SK-N-SH (cell line): ENCODE data around the gene CLIC3. TPM values are rescaled to one million over a fixed set of nuclear protein-coding genes. Genes with fewer than 3 reads are reported as not detected.

Experiments used
- CTCF ChIA-PET: fragments of 300-600, 350-600 bp; formaldehyde crosslinking; extraction: SDS; loops from one replicate; lab custom pipeline; 2021; lab: Yijun Ruan, JAX
- POLR2A ChIA-PET: fragments of 350-600 bp; sonication (Branson Sonifier 250); formaldehyde crosslinking; extraction: SDS; loops from one replicate; lab custom pipeline; 2020; ENCODE audit warnings: antibody characterized with exemption, inconsistent platforms; lab: Yijun Ruan, JAX
- DNase-seq: peaks from one replicate; pipeline ENCODE4 v3.0.0; 2012
- H2AFZ ChIP-seq: fragments of 200-600 bp; sonication (generic); 2 replicates; pipeline ENCODE4 v1.8.1; 2016; ENCODE audit warnings: antibody characterized with exemption, mild to moderate bottlenecking, low read depth
- H3F3A ChIP-seq: fragments of 200-600 bp; sonication (generic); replicated peaks from 2 replicates; pipeline ENCODE3; 2016; ENCODE audit warnings: antibody characterized with exemption, mild to moderate bottlenecking; ENCODE audit not compliant: insufficient read depth
- H3K27ac ChIP-seq, 2 experiments: fragments of 200-500 bp in 1 of 2; fragments of 200-600 bp in 1 of 2; sonication (Bioruptor generic) in 1 of 2; sonication (generic), shearing (Covaris generic) in 1 of 2; 2 replicates each; pipeline versions ENCODE4 v1.5.1 to v1.6.1; 2014 to 2016; ENCODE audit warnings: low read depth in 2 of 2, inconsistent platforms in 1 of 2, low read length in 1 of 2, mild to moderate bottlenecking in 1 of 2, mixed read lengths in 1 of 2
- H3K27me3 ChIP-seq: fragments of 200-600 bp; sonication (generic), shearing (Covaris generic); 2 replicates; pipeline ENCODE4 v1.6.1; 2016; ENCODE audit warnings: mixed run types; ENCODE audit not compliant: insufficient read depth
- H3K36me3 ChIP-seq, 2 experiments: fragments of 200-500 bp in 1 of 2; fragments of 200-600 bp in 1 of 2; sonication (Bioruptor generic) in 1 of 2; sonication (generic) in 1 of 2; replicated peaks in 1 of 2; 2 replicates each; pipeline versions ENCODE3 to v1.5.1; 2014 to 2016; ENCODE audit warnings: low read length in 1 of 2, mild to moderate bottlenecking in 1 of 2; ENCODE audit not compliant: insufficient read depth in 2 of 2, control insufficient read depth in 1 of 2
- H3K4me1 ChIP-seq, 2 experiments: fragments of 200-500 bp in 1 of 2; fragments of 200-600 bp in 1 of 2; sonication (Bioruptor generic) in 1 of 2; sonication (generic), shearing (Covaris generic) in 1 of 2; 2 replicates each; pipeline versions ENCODE4 v1.5.1 to v1.6.1; 2014 to 2016; ENCODE audit warnings: low read depth in 1 of 2, low read length in 1 of 2, mixed run types in 1 of 2; ENCODE audit not compliant: insufficient read depth in 2 of 2, control insufficient read depth in 1 of 2
- H3K4me2 ChIP-seq: fragments of 200-600 bp; sonication (generic), shearing (Covaris generic); 2 replicates; pipeline ENCODE4 v1.6.1; 2017; ENCODE audit warnings: mixed run types
- H3K4me3 ChIP-seq, 2 experiments: fragments of 200-500 bp in 1 of 2; fragments of 200-600 bp in 1 of 2; sonication (Bioruptor generic) in 1 of 2; sonication (generic), shearing (Covaris generic) in 1 of 2; 2 replicates each; pipeline versions ENCODE4 v1.5.1 to v1.8.1; 2014 to 2016; ENCODE audit warnings: low read depth in 2 of 2, inconsistent platforms in 1 of 2, low read length in 1 of 2, mild to moderate bottlenecking in 1 of 2, mixed read lengths in 1 of 2, moderate library complexity in 1 of 2
- H3K79me2 ChIP-seq: fragments of 200-600 bp; sonication (generic); 2 replicates; pipeline ENCODE4 v1.8.1; 2017; ENCODE audit warnings: mild to moderate bottlenecking; ENCODE audit not compliant: insufficient read depth
- H3K9ac ChIP-seq: fragments of 200-600 bp; sonication (generic); 2 replicates; pipeline ENCODE4 v1.6.1; 2017; ENCODE audit warnings: mixed run types
- H3K9me2 ChIP-seq: fragments of 200-600 bp; sonication (generic); 2 replicates; pipeline ENCODE4 v1.6.1; 2017; ENCODE audit warnings: mixed run types
- H3K9me3 ChIP-seq: fragments of 200-600 bp; sonication (generic); 2 replicates; pipeline ENCODE4 v1.6.1; 2017; ENCODE audit warnings: mixed run types, mild to moderate bottlenecking, moderate library complexity
- H4K20me1 ChIP-seq: fragments of 200-600 bp; sonication (generic); 2 replicates; pipeline ENCODE4 v1.6.1; 2017; ENCODE audit warnings: mild to moderate bottlenecking, mixed run types; ENCODE audit not compliant: insufficient read depth
- EP300 ChIP-seq, 2 experiments: IDR thresholded peaks; 2 replicates each; pipeline versions ENCODE4 v1.4.0 to v1.6.1; 2012; ENCODE audit warnings: borderline replicate concordance in 1 of 2, low read depth in 1 of 2, low read length in 1 of 2
- FOXJ3 ChIP-seq: sonication (generic); formaldehyde crosslinking; IDR thresholded peaks from 2 replicates; pipeline ENCODE4 v1.5.1; 2020; ENCODE audit warnings: mild to moderate bottlenecking, missing genetic modification reagents
- FOXM1 ChIP-seq: IDR thresholded peaks from 2 replicates; pipeline ENCODE4 v1.4.0; 2012; ENCODE audit warnings: low read depth, mild to moderate bottlenecking
- GATA2 ChIP-seq: sonication (generic); formaldehyde crosslinking; IDR thresholded peaks from 2 replicates; pipeline ENCODE4 v1.5.0; 2020; ENCODE audit warnings: mild to moderate bottlenecking, missing genetic modification reagents
- MEF2A ChIP-seq: IDR thresholded peaks from 2 replicates; pipeline ENCODE4 v1.4.0; 2012; ENCODE audit warnings: low read depth, borderline replicate concordance
- SIN3A ChIP-seq: IDR thresholded peaks from 2 replicates; pipeline ENCODE4 v1.6.1; 2012; ENCODE audit warnings: low read depth, mild to moderate bottlenecking, low read length, moderate library complexity, borderline replicate concordance
- SMC3 ChIP-seq: IDR thresholded peaks from 2 replicates; pipeline ENCODE4 v1.6.1; 2012; ENCODE audit warnings: low read depth, low read length, improper control_type of control experiment
- YY1 ChIP-seq: IDR thresholded peaks from 2 replicates; pipeline ENCODE4 v1.4.0; 2012; ENCODE audit warnings: low read depth, mild to moderate bottlenecking
- WGBS: methylation state at CpG from one replicate; pipeline ENCODE4 v1.1.6; 2017; ENCODE audit warnings: low lambda C conversion rate; 5-methylcytosine and 5-hydroxymethylcytosine counted together
- polyA plus RNA-seq, 3 experiments: library from polyadenylated mRNA; depleted of rRNA; stranded (reverse); fragments of >200 nt; gene quantifications; 2 replicates each; pipeline ENCODE4 v1.2.3, GENCODE V29; 2012
- TF ChIP-seq, protein P1 (sequence below): IDR thresholded peaks from 2 replicates; pipeline ENCODE4 v1.6.1; 2012; ENCODE audit warnings: mild to moderate bottlenecking, low read depth, low read length, moderate library complexity
- TF ChIP-seq, protein P2 (sequence below): IDR thresholded peaks from 2 replicates; pipeline ENCODE4; 2012
- TF ChIP-seq, protein P3 (sequence below): fragments of 150-350 bp; IDR thresholded peaks from 2 replicates; pipeline ENCODE4 v1.6.1; 2016; ENCODE audit warnings: mild to moderate bottlenecking, low read depth, low read length
- TF ChIP-seq, protein P4 (sequence below): IDR thresholded peaks from 2 replicates; pipeline ENCODE4 v1.4.0; 2012; ENCODE audit warnings: low read depth, borderline replicate concordance
- TF ChIP-seq, protein P5 (sequence below): IDR thresholded peaks from 2 replicates; pipeline ENCODE4 v1.4.0; 2012; ENCODE audit warnings: low read depth
- TF ChIP-seq, protein P6 (sequence below): fragments of 150-350 bp; IDR thresholded peaks from 2 replicates; pipeline ENCODE4 v1.6.1; 2017; ENCODE audit warnings: antibody characterized with exemption, low read length, low read depth, borderline replicate concordance

CLIC3 gene
- polyA plus RNA-seq, 1 of the 3 experiments (the other 2 are of a cell fraction), result 1.0 TPM

DNA sequence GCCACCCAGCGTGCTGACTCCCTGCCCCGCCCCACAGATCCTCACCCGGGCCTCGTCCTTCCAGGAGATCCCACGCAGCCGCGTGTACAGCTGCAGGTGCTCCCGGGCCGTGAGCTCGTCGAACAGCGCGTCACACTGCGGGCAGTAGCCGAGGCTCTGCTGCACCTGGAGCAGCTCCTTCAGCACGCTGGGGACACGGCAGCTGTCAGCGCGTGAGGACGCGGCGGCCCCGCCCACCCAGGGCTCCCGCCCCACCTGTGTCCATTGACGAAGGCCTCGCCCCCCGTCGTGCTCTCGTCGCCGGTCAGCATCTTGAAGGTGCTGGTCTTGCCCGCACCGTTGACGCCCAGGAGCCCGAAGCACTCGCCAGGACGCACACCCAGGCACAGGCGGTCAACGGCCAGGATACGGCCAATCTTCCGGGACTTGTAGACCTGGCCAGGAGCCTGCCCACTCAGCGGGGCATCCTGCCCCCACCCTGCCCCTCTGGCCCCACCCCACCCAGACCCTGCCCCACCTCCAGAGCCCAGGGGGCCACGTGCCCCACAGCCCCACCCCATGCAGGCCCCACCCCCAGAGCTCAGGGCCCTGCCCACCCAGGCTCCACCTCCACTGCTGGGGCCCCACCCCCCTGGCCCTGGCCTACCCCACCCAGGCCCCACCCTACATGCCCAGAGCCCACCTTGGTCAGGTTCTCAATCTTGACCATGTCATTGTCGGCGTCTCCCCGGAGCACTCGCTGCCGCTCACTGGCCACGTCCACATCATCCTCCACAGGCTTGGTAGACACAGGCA is 13.8 kb upstream of the CLIC3 start:
- H3K36me3 ChIP-seq, result peaks cover 0 to 10% of the 10 kb centered on the region in 2 experiments
- no peak overlapping the region for H2AFZ ChIP-seq
- no peak overlapping the region for H3K9ac ChIP-seq
- no peaks in the 10 kb centered on the region for H3K79me2 ChIP-seq
- H4K20me1 ChIP-seq, result no peaks in the 10 kb centered on the region
- DNase-seq, result no peak
- no peaks in the 10 kb centered on the region for H3K4me1 ChIP-seq
- H3K4me3 ChIP-seq, result no peak overlapping the region
- H3K9me3 ChIP-seq, result no peaks in the 10 kb centered on the region
- H3K4me2 ChIP-seq, result no peak overlapping the region
- no peaks in the 10 kb centered on the region for H3K27me3 ChIP-seq
- 97% methylated on average over 12 of the region's 49 CpGs for WGBS
- no peaks in the 10 kb centered on the region for H3F3A ChIP-seq
- ChIA-PET CTCF (interaction anchor here (0.7 to 2.2 kb wide), 5 partner anchors 18 to 37 kb away, joined by 3 to 10 read pairs (median 6); partner anchors contain the start of genes ABCA2 and PAXX), POLR2A (no interaction called here)
- H3K9me2 ChIP-seq, result no peaks in the 10 kb centered on the region
- H3K27ac ChIP-seq, result no peak overlapping the region
- TF ChIP-seq FOXJ3 (CRISPR knock-in tag) (no peak), YY1 (no peak), SIN3A (no peak), GATA2 (CRISPR knock-in tag) (no peak), EP300 (IDR thresholded peaks at IDR 0.05; ENCODE audit: borderline replicate concordance in 1 of 2, low read depth in 1 of 2, low read length in 1 of 2) (no peak), SMC3 (no peak), FOXM1 (no peak), MEF2A (no peak)
- TF ChIP-seq, protein P1, sequence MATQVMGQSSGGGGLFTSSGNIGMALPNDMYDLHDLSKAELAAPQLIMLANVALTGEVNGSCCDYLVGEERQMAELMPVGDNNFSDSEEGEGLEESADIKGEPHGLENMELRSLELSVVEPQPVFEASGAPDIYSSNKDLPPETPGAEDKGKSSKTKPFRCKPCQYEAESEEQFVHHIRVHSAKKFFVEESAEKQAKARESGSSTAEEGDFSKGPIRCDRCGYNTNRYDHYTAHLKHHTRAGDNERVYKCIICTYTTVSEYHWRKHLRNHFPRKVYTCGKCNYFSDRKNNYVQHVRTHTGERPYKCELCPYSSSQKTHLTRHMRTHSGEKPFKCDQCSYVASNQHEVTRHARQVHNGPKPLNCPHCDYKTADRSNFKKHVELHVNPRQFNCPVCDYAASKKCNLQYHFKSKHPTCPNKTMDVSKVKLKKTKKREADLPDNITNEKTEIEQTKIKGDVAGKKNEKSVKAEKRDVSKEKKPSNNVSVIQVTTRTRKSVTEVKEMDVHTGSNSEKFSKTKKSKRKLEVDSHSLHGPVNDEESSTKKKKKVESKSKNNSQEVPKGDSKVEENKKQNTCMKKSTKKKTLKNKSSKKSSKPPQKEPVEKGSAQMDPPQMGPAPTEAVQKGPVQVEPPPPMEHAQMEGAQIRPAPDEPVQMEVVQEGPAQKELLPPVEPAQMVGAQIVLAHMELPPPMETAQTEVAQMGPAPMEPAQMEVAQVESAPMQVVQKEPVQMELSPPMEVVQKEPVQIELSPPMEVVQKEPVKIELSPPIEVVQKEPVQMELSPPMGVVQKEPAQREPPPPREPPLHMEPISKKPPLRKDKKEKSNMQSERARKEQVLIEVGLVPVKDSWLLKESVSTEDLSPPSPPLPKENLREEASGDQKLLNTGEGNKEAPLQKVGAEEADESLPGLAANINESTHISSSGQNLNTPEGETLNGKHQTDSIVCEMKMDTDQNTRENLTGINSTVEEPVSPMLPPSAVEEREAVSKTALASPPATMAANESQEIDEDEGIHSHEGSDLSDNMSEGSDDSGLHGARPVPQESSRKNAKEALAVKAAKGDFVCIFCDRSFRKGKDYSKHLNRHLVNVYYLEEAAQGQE, result no peak
- TF ChIP-seq, protein P2, sequence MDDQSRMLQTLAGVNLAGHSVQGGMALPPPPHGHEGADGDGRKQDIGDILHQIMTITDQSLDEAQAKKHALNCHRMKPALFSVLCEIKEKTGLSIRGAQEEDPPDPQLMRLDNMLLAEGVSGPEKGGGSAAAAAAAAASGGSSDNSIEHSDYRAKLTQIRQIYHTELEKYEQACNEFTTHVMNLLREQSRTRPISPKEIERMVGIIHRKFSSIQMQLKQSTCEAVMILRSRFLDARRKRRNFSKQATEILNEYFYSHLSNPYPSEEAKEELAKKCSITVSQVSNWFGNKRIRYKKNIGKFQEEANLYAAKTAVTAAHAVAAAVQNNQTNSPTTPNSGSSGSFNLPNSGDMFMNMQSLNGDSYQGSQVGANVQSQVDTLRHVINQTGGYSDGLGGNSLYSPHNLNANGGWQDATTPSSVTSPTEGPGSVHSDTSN, result no peak
- TF ChIP-seq, protein P3, sequence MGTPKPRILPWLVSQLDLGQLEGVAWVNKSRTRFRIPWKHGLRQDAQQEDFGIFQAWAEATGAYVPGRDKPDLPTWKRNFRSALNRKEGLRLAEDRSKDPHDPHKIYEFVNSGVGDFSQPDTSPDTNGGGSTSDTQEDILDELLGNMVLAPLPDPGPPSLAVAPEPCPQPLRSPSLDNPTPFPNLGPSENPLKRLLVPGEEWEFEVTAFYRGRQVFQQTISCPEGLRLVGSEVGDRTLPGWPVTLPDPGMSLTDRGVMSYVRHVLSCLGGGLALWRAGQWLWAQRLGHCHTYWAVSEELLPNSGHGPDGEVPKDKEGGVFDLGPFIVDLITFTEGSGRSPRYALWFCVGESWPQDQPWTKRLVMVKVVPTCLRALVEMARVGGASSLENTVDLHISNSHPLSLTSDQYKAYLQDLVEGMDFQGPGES, result no peak
- TF ChIP-seq, protein P4, sequence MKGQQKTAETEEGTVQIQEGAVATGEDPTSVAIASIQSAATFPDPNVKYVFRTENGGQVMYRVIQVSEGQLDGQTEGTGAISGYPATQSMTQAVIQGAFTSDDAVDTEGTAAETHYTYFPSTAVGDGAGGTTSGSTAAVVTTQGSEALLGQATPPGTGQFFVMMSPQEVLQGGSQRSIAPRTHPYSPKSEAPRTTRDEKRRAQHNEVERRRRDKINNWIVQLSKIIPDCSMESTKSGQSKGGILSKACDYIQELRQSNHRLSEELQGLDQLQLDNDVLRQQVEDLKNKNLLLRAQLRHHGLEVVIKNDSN, result no peak
- TF ChIP-seq, protein P5, sequence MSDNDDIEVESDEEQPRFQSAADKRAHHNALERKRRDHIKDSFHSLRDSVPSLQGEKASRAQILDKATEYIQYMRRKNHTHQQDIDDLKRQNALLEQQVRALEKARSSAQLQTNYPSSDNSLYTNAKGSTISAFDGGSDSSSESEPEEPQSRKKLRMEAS, result no peak
- TF ChIP-seq, protein P6, sequence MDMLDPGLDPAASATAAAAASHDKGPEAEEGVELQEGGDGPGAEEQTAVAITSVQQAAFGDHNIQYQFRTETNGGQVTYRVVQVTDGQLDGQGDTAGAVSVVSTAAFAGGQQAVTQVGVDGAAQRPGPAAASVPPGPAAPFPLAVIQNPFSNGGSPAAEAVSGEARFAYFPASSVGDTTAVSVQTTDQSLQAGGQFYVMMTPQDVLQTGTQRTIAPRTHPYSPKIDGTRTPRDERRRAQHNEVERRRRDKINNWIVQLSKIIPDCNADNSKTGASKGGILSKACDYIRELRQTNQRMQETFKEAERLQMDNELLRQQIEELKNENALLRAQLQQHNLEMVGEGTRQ, result no peak
